ENCODE data around the gene TENT5C.

TENT5C gene

GRCh38 chr1:117675907-117676430, 70.1 kb downstream of the TENT5C start:
- no peak for DNase-seq
- Histone ChIP-seq H3K36me3 (no peaks in the 10 kb centered on the region), H3K9me3 (no peaks in the 10 kb centered on the region), H3K4me1 (peaks cover 4% of the 10 kb centered on the region; the same call in 1 of the 2 replicates), H3K27me3 (no peaks in the 10 kb centered on the region), H3K4me3 (ENCODE audit: low read depth, low read length) (no peak overlapping the region)
- TF ChIP-seq CTCF (IDR thresholded peaks at IDR 0.05; ENCODE audit: low read depth, low read length): no peak

- Histone ChIP-seq H3K36me3 (no peaks in the 10 kb centered on the region), H3K27me3 (no peaks in the 10 kb centered on the region), H3K4me3 (ENCODE audit: low read depth, low read length) (no peak overlapping the region), H3K9me3 (no peaks in the 10 kb centered on the region), H3K4me1 (peaks cover 4% of the 10 kb centered on the region; the same call in 1 of the 2 replicates)
- DNase-seq: no peak
- TF ChIP-seq CTCF (IDR thresholded peaks at IDR 0.05; ENCODE audit: low read depth, low read length): no peak
These were observed 70.8 kb downstream of the TENT5C start for GRCh38 chr1:117676615-117677130.

Measured in BE2C (cell line).